ENCODE measurements around the gene ABL1. TPM values are rescaled to one million over a fixed set of nuclear protein-coding genes. Genes with fewer than 3 reads are reported as not detected.

Gene ABL1
- polyA plus RNA-seq, 1 donor from 2014 or later: 18.5 TPM

- H3K27ac ChIP-seq (ENCODE audit: low read length): no peak overlapping the region
- no peaks in the 10 kb centered on the region for H3K36me3 ChIP-seq (ENCODE audit: insufficient read depth, low read length)
- TF ChIP-seq SMC3 (conservative IDR thresholded peaks at IDR 0.05; ENCODE audit: poor library complexity) (no peak), CTCF (IDR thresholded peaks at IDR 0.05; ENCODE audit: poor library complexity, severe bottlenecking) (no peak), EP300 (conservative IDR thresholded peaks at IDR 0.05; ENCODE audit: poor library complexity, severe bottlenecking) (no peak), MXI1 (conservative IDR thresholded peaks at IDR 0.05; ENCODE audit: poor library complexity, severe bottlenecking) (no peak), POLR2AphosphoS5 (IDR thresholded peaks at IDR 0.05) (no peak), RAD21 (conservative IDR thresholded peaks at IDR 0.05) (no peak), EZH2 (IDR thresholded peaks at IDR 0.05; ENCODE audit: borderline replicate concordance, insufficient read depth, low read length, poor library complexity, severe bottlenecking) (no peak), TAF1 (IDR thresholded peaks at IDR 0.05; ENCODE audit: low read depth) (no peak)
- TF ChIP-seq, protein P1, sequence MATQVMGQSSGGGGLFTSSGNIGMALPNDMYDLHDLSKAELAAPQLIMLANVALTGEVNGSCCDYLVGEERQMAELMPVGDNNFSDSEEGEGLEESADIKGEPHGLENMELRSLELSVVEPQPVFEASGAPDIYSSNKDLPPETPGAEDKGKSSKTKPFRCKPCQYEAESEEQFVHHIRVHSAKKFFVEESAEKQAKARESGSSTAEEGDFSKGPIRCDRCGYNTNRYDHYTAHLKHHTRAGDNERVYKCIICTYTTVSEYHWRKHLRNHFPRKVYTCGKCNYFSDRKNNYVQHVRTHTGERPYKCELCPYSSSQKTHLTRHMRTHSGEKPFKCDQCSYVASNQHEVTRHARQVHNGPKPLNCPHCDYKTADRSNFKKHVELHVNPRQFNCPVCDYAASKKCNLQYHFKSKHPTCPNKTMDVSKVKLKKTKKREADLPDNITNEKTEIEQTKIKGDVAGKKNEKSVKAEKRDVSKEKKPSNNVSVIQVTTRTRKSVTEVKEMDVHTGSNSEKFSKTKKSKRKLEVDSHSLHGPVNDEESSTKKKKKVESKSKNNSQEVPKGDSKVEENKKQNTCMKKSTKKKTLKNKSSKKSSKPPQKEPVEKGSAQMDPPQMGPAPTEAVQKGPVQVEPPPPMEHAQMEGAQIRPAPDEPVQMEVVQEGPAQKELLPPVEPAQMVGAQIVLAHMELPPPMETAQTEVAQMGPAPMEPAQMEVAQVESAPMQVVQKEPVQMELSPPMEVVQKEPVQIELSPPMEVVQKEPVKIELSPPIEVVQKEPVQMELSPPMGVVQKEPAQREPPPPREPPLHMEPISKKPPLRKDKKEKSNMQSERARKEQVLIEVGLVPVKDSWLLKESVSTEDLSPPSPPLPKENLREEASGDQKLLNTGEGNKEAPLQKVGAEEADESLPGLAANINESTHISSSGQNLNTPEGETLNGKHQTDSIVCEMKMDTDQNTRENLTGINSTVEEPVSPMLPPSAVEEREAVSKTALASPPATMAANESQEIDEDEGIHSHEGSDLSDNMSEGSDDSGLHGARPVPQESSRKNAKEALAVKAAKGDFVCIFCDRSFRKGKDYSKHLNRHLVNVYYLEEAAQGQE (IDR thresholded peaks at IDR 0.05; ENCODE audit: borderline replicate concordance): no peak
- H3K9ac ChIP-seq (ENCODE audit: low read length): no peak overlapping the region
- no peaks in the 10 kb centered on the region for H3K79me2 ChIP-seq (replicated peaks; ENCODE audit: insufficient read depth, low read length)
- no peaks in the 10 kb centered on the region for H3K27me3 ChIP-seq (ENCODE audit: insufficient read depth, low read depth, low read length)
- no peaks in the 10 kb centered on the region for H3K9me2 ChIP-seq (ENCODE audit: insufficient read depth, low read length)
- H3K4me2 ChIP-seq (ENCODE audit: low read length): no peak overlapping the region
- no peak overlapping the region for H3K4me3 ChIP-seq (ENCODE audit: low read length)
- no peaks in the 10 kb centered on the region for H3K9me3 ChIP-seq (ENCODE audit: low read length)
- H4K20me1 ChIP-seq (ENCODE audit: insufficient read depth): no peaks in the 10 kb centered on the region
- no peak overlapping the region for H2AFZ ChIP-seq (ENCODE audit: low read depth, low read length)
- no peaks in the 10 kb centered on the region for H3F3A ChIP-seq (ENCODE audit: insufficient read depth, low read length, poor library complexity, severe bottlenecking)
These were observed 78.8 kb downstream of the ABL1 start for GRCh38 chr9:130913599-130914416.

- no peak overlapping the region for H3K27ac ChIP-seq (ENCODE audit: low read length)
- H2AFZ ChIP-seq (ENCODE audit: low read depth, low read length): no peak overlapping the region
- H3F3A ChIP-seq (ENCODE audit: insufficient read depth, low read length, poor library complexity, severe bottlenecking): no peaks in the 10 kb centered on the region
- H3K9me2 ChIP-seq (ENCODE audit: insufficient read depth, low read length): no peaks in the 10 kb centered on the region
- no peak overlapping the region for H3K4me2 ChIP-seq (ENCODE audit: low read length)
- H4K20me1 ChIP-seq (ENCODE audit: insufficient read depth): no peaks in the 10 kb centered on the region
- no peak overlapping the region for H3K9ac ChIP-seq (ENCODE audit: low read length)
- no peaks in the 10 kb centered on the region for H3K36me3 ChIP-seq (ENCODE audit: insufficient read depth, low read length)
- H3K79me2 ChIP-seq (replicated peaks; ENCODE audit: insufficient read depth, low read length): no peaks in the 10 kb centered on the region
- H3K27me3 ChIP-seq (ENCODE audit: insufficient read depth, low read depth, low read length): no peaks in the 10 kb centered on the region
- H3K9me3 ChIP-seq (ENCODE audit: low read length): no peaks in the 10 kb centered on the region
- TF ChIP-seq MXI1 (conservative IDR thresholded peaks at IDR 0.05; ENCODE audit: poor library complexity, severe bottlenecking) (no peak), EP300 (conservative IDR thresholded peaks at IDR 0.05; ENCODE audit: poor library complexity, severe bottlenecking) (no peak), POLR2AphosphoS5 (IDR thresholded peaks at IDR 0.05) (no peak), RAD21 (conservative IDR thresholded peaks at IDR 0.05) (no peak), CTCF (IDR thresholded peaks at IDR 0.05; ENCODE audit: poor library complexity, severe bottlenecking) (no peak), EZH2 (IDR thresholded peaks at IDR 0.05; ENCODE audit: borderline replicate concordance, insufficient read depth, low read length, poor library complexity, severe bottlenecking) (no peak), TAF1 (IDR thresholded peaks at IDR 0.05; ENCODE audit: low read depth) (no peak), SMC3 (conservative IDR thresholded peaks at IDR 0.05; ENCODE audit: poor library complexity) (no peak)
- TF ChIP-seq, protein P1 (IDR thresholded peaks at IDR 0.05; ENCODE audit: borderline replicate concordance): no peak
- H3K4me3 ChIP-seq (ENCODE audit: low read length): no peak overlapping the region
These were observed 79.5 kb downstream of the ABL1 start for GRCh38 chr9:130914417-130915095.

All from neural cell (in vitro differentiated cells).